ENCODE data around the gene POMC. TPM values are rescaled to one million over a fixed set of nuclear protein-coding genes. Genes with fewer than 3 reads are reported as not detected.

The POMC gene
- total RNA-seq, 1 experiment from 2014 or later = 1.6 TPM

DNA sequence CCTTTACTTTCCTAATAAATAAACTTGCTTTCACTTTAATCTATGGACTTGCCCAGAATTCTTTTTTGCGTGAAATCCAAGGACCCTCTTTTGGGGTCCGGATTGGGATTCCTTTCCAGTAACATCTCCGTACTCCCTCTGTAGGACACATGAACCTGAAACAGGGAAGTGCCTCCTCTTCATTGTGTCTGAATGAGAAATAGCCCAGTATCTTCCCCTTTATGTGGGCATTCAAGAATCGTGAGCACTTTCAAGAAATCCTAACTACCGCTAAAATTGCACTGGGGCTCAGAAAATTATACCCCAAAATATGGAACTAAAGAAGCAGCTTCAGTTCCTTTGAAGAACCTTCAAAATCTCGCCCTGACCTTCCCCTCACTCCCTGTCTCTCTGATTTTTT is 7.8 kb upstream of the POMC start:
- H3K4me1 ChIP-seq (ENCODE audit: insufficient read depth, low read length) = no peaks in the 10 kb centered on the region
- no peaks in the 10 kb centered on the region for H3K79me2 ChIP-seq (ENCODE audit: insufficient read depth, low read length)
- no peak overlapping the region for H4K91ac ChIP-seq (ENCODE audit: insufficient read length, low read depth, low read length)
- H2AK5ac ChIP-seq (ENCODE audit: insufficient read length, low read length) = no peak overlapping the region
- H2BK15ac ChIP-seq (ENCODE audit: low read depth, low read length) = no peak overlapping the region
- no CpG with 5 or more reads among the region's 6 CpGs for WGBS (ENCODE audit: extremely low coverage, insufficient read length, low lambda C conversion rate)
- no peaks in the 10 kb centered on the region for H3K23me2 ChIP-seq (ENCODE audit: insufficient read length, low read depth, low read length, poor library complexity, severe bottlenecking)
- Mint-ChIP-seq H3K27ac (peak overlapping the region in 1 of 3 experiments; percentile 79; a peak in 1 of 7 replicates), H3K4me3 (no peak overlapping the region), H3K4me1 (peaks cover 10 to 21% of the 10 kb centered on the region in 2 experiments), H3K27me3 (ENCODE audit: low read depth) (peaks cover 25% of the 10 kb centered on the region), H3K9me3 (no peaks in the 10 kb centered on the region), H3K36me3 (ENCODE audit: insufficient read depth in 1 of 3, low read depth in 3 of 3) (no peaks in the 10 kb centered on the region)
- H3K4ac ChIP-seq (ENCODE audit: low read depth, low read length) = no peak overlapping the region
- no peaks in the 10 kb centered on the region for H3K79me1 ChIP-seq (ENCODE audit: insufficient read depth, low read depth, low read length, poor library complexity, severe bottlenecking)
- H3K14ac ChIP-seq (ENCODE audit: insufficient read depth, low read length) = no peak overlapping the region
- no peak overlapping the region for H2BK20ac ChIP-seq (ENCODE audit: low read depth, low read length, poor library complexity, severe bottlenecking)
- no peak overlapping the region for H3K23ac ChIP-seq (ENCODE audit: insufficient read length, low read depth, low read length)
- H2BK120ac ChIP-seq (ENCODE audit: low read depth, low read length, poor library complexity, severe bottlenecking) = no peak overlapping the region
- no peak overlapping the region for H4K8ac ChIP-seq (replicated peaks; ENCODE audit: insufficient read length, low read depth, low read length)
- H2BK12ac ChIP-seq (ENCODE audit: insufficient read length, low read depth, low read length) = no peak overlapping the region
- no peak overlapping the region for H3K56ac ChIP-seq (ENCODE audit: insufficient read length, low read depth, low read length)
- no peaks in the 10 kb centered on the region for H3K27me3 ChIP-seq (ENCODE audit: insufficient read depth, low read length)
- no peak overlapping the region for H2BK5ac ChIP-seq (ENCODE audit: insufficient read length, low read length)
- no peak overlapping the region for H3K27ac ChIP-seq (ENCODE audit: insufficient read length, low read depth, low read length)
- no peak overlapping the region for H3K4me2 ChIP-seq (ENCODE audit: insufficient read depth, insufficient read length, low read length)
- no peak overlapping the region for H4K5ac ChIP-seq (ENCODE audit: insufficient read length, low read depth, low read length)
- DNase-seq = no peak
- H4K20me1 ChIP-seq (ENCODE audit: control insufficient read depth, insufficient read depth, insufficient read length) = no peaks in the 10 kb centered on the region
- H3K18ac ChIP-seq (ENCODE audit: insufficient read length, low read depth, low read length) = no peak overlapping the region
- H3T11ph ChIP-seq (ENCODE audit: low read length) = no peak overlapping the region
- no peaks in the 10 kb centered on the region for H3K9me3 ChIP-seq (ENCODE audit: control insufficient read depth, low read depth, low read length)
- H3K9ac ChIP-seq (ENCODE audit: extremely low read depth, insufficient read length, low read length) = no peak overlapping the region
- TF ChIP-seq, protein P1, sequence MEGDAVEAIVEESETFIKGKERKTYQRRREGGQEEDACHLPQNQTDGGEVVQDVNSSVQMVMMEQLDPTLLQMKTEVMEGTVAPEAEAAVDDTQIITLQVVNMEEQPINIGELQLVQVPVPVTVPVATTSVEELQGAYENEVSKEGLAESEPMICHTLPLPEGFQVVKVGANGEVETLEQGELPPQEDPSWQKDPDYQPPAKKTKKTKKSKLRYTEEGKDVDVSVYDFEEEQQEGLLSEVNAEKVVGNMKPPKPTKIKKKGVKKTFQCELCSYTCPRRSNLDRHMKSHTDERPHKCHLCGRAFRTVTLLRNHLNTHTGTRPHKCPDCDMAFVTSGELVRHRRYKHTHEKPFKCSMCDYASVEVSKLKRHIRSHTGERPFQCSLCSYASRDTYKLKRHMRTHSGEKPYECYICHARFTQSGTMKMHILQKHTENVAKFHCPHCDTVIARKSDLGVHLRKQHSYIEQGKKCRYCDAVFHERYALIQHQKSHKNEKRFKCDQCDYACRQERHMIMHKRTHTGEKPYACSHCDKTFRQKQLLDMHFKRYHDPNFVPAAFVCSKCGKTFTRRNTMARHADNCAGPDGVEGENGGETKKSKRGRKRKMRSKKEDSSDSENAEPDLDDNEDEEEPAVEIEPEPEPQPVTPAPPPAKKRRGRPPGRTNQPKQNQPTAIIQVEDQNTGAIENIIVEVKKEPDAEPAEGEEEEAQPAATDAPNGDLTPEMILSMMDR (conservative IDR thresholded peaks at IDR 0.05) = no peak
- H2AFZ ChIP-seq (ENCODE audit: low read length) = no peak overlapping the region
